IMR-90 (cell line): ENCODE results near the gene GP1BA. TPM values are rescaled to one million over a fixed set of nuclear protein-coding genes. Genes with fewer than 3 reads are reported as not detected.

Source experiments
- ATAC-seq: fragments of 200-7000 bp; cut with Tn5 transposase; 2 replicates; pipeline ENCODE4 v1.9.1; 2020; ENCODE audit warnings: low read depth, mild to moderate bottlenecking, moderate library complexity
- BruUV-seq: library from RNA; stranded (reverse); fragments of 400-500 nt; replicated peaks from 2 replicates; lab custom pipeline; 2021; lab: Mats Ljungman, UMichigan
- CTCF ChIA-PET: fragments of 300-600 bp; formaldehyde crosslinking; extraction: SDS; loops from one replicate; lab custom pipeline; 2021; ENCODE audit warnings: antibody characterized with exemption; lab: Yijun Ruan, JAX
- POLR2A ChIA-PET: fragments of 300-600 bp; sonication (Branson Sonifier 250); formaldehyde crosslinking; loops from one replicate; lab custom pipeline; 2022; ENCODE audit warnings: antibody characterized with exemption; ENCODE audit not compliant: unreplicated experiment; lab: Charles Lee
- DNase-seq: peaks from one replicate; pipeline ENCODE4 v3.0.0; 2013
- H2AFZ ChIP-seq: replicated peaks from 2 replicates; pipeline ENCODE3; 2013; ENCODE audit warnings: low read length, mild to moderate bottlenecking; ENCODE audit not compliant: poor library complexity
- H2AK5ac ChIP-seq: 2 replicates; pipeline ENCODE4 v1.6.1; 2013; ENCODE audit warnings: low read depth, low read length, inconsistent platforms
- H2AK9ac ChIP-seq: replicated peaks from 2 replicates; pipeline ENCODE3; 2013; ENCODE audit warnings: mild to moderate bottlenecking, low read depth, low read length, moderate library complexity; ENCODE audit not compliant: poor library complexity
- H2BK120ac ChIP-seq: 2 replicates; pipeline ENCODE4 v1.6.1; 2013; ENCODE audit warnings: low read depth, low read length, inconsistent platforms
- H2BK15ac ChIP-seq: 3 replicates; pipeline ENCODE4 v1.6.1; 2013; ENCODE audit warnings: low read depth, low read length, inconsistent platforms
- H2BK20ac ChIP-seq: 2 replicates; pipeline ENCODE4 v1.6.1; 2013; ENCODE audit warnings: low read depth, mild to moderate bottlenecking, inconsistent platforms, low read length, moderate library complexity
- H2BK5ac ChIP-seq: 2 replicates; pipeline ENCODE4 v1.6.1; 2013; ENCODE audit warnings: mild to moderate bottlenecking, low read depth, low read length, inconsistent platforms; ENCODE audit not compliant: poor library complexity, severe bottlenecking
- H3K14ac ChIP-seq: replicated peaks from 2 replicates; pipeline ENCODE4 v1.6.1; 2013; ENCODE audit warnings: low read depth, low read length, inconsistent platforms
- H3K18ac ChIP-seq: 2 replicates; pipeline ENCODE4 v1.6.1; 2013; ENCODE audit warnings: low read depth, low read length, control low read depth
- H3K23ac ChIP-seq: 2 replicates; pipeline ENCODE4 v1.6.1; 2013; ENCODE audit warnings: low read depth, low read length, inconsistent platforms
- H3K27ac ChIP-seq: 2 replicates; pipeline ENCODE4 v1.5.1; 2013; ENCODE audit warnings: mild to moderate bottlenecking, control low read depth, low read length; ENCODE audit not compliant: insufficient read depth
- H3K27me3 ChIP-seq: 2 replicates; pipeline ENCODE4 v1.6.1; 2013; ENCODE audit warnings: low read length; ENCODE audit not compliant: control insufficient read depth, insufficient read depth
- H3K36me3 ChIP-seq: 2 replicates; pipeline ENCODE4 v1.6.1; 2013; ENCODE audit warnings: low read length, mixed read lengths; ENCODE audit not compliant: control insufficient read depth, insufficient read depth
- H3K4ac ChIP-seq: 2 replicates; pipeline ENCODE4 v1.6.1; 2013; ENCODE audit warnings: low read depth, low read length, inconsistent platforms
- H3K4me1 ChIP-seq: 2 replicates; pipeline ENCODE4 v1.6.1; 2013; ENCODE audit warnings: low read length, mixed read lengths; ENCODE audit not compliant: control insufficient read depth, insufficient read depth
- H3K4me2 ChIP-seq: 2 replicates; pipeline ENCODE4 v1.6.1; 2013; ENCODE audit warnings: low read depth, mild to moderate bottlenecking, control low read depth, low read length, moderate library complexity
- H3K4me3 ChIP-seq: 2 replicates; pipeline ENCODE4 v1.5.1; 2013; ENCODE audit warnings: low read depth, mild to moderate bottlenecking, control low read depth, low read length, moderate library complexity; ENCODE audit not compliant: insufficient read depth
- H3K56ac ChIP-seq: 2 replicates; pipeline ENCODE4 v1.6.1; 2013; ENCODE audit warnings: low read length, inconsistent platforms; ENCODE audit not compliant: insufficient read depth; ENCODE audit errors: extremely low read depth
- H3K79me1 ChIP-seq, 2 experiments: 2 replicates each; pipeline ENCODE4 v1.6.1; 2013; ENCODE audit warnings: low read length in 2 of 2, inconsistent platforms in 1 of 2, low read depth in 1 of 2
- H3K9ac ChIP-seq: 2 replicates; pipeline ENCODE4 v1.6.1; 2013; ENCODE audit warnings: low read depth, low read length, control low read depth
- H3K9me1 ChIP-seq: 2 replicates; pipeline ENCODE4 v1.6.1; 2013; ENCODE audit warnings: low read length, inconsistent platforms; ENCODE audit not compliant: insufficient read depth
- H3K9me3 ChIP-seq: 2 replicates; pipeline ENCODE4 v1.6.1; 2013; ENCODE audit warnings: low read length; ENCODE audit not compliant: control insufficient read depth, insufficient read depth
- H4K20me1 ChIP-seq: 2 replicates; pipeline ENCODE4 v1.6.1; 2013; ENCODE audit warnings: low read length, inconsistent platforms; ENCODE audit not compliant: insufficient read depth
- H4K5ac ChIP-seq: 2 replicates; pipeline ENCODE4 v1.6.1; 2013; ENCODE audit warnings: mild to moderate bottlenecking, low read depth, low read length, control low read depth
- H4K8ac ChIP-seq, 2 experiments: 2 replicates each; pipeline ENCODE4 v1.6.1; 2013; ENCODE audit warnings: low read depth in 2 of 2, low read length in 2 of 2, control low read depth in 1 of 2, inconsistent platforms in 1 of 2
- H4K91ac ChIP-seq: 2 replicates; pipeline ENCODE4 v1.6.1; 2013; ENCODE audit warnings: low read depth, low read length, inconsistent platforms; ENCODE audit not compliant: insufficient read depth
- BHLHE40 ChIP-seq: fragments of 150-350 bp; IDR thresholded peaks from 2 replicates; pipeline ENCODE4 v1.6.1; 2016; ENCODE audit warnings: mild to moderate bottlenecking, low read depth, low read length
- CEBPB ChIP-seq: IDR thresholded peaks from 2 replicates; pipeline ENCODE4 v1.6.1; 2012; ENCODE audit warnings: low read depth, low read length, improper control_type of control experiment
- CHD1 ChIP-seq: IDR thresholded peaks from 2 replicates; pipeline ENCODE4 v1.6.1; 2012; ENCODE audit warnings: low read depth, low read length, improper control_type of control experiment
- CTCF ChIP-seq: conservative IDR thresholded peaks from 2 replicates; pipeline ENCODE4 v1.5.1; 2012; ENCODE audit warnings: mild to moderate bottlenecking, low read depth, low read length, improper control_type of control experiment
- MAFK ChIP-seq: IDR thresholded peaks from 2 replicates; pipeline ENCODE4 v1.6.1; 2012; ENCODE audit warnings: low read depth, low read length, improper control_type of control experiment
- MAZ ChIP-seq: IDR thresholded peaks from 2 replicates; pipeline ENCODE4 v1.6.1; 2012; ENCODE audit warnings: low read depth, mild to moderate bottlenecking, low read length, improper control_type of control experiment, moderate library complexity, borderline replicate concordance
- NFE2L2 ChIP-seq: fragments of 150-350 bp; IDR thresholded peaks from 2 replicates; pipeline ENCODE4 v1.6.1; 2016; ENCODE audit warnings: low read depth, mild to moderate bottlenecking, low read length
- RAD21 ChIP-seq: IDR thresholded peaks from 2 replicates; pipeline ENCODE4 v1.6.1; 2012; ENCODE audit warnings: low read length, improper control_type of control experiment
- RCOR1 ChIP-seq: IDR thresholded peaks from 2 replicates; pipeline ENCODE4 v1.6.1; 2012; ENCODE audit warnings: mild to moderate bottlenecking, low read length, improper control_type of control experiment; ENCODE audit not compliant: insufficient replicate concordance
- RFX5 ChIP-seq: IDR thresholded peaks from 2 replicates; pipeline ENCODE4 v1.8.0; 2012; ENCODE audit warnings: low read depth, mild to moderate bottlenecking, low read length, moderate library complexity
- SMC3 ChIP-seq: fragments of 150-350 bp; IDR thresholded peaks from 2 replicates; pipeline ENCODE4 v1.6.1; 2016; ENCODE audit warnings: low read depth, mild to moderate bottlenecking, antibody characterized with exemption, low read length, moderate library complexity
- WGBS, 2 experiments: methylation state at CpG; one replicate each; pipeline versions ENCODE4 v1.1.5 to v1.1.7; 2013; ENCODE audit warnings: missing lambda C conversion rate in 2 of 2; ENCODE audit not compliant: insufficient read length in 1 of 2; ENCODE audit errors: extremely low coverage in 2 of 2; 5-methylcytosine and 5-hydroxymethylcytosine counted together
- dilution Hi-C: fragments of 300-500 bp; cut with HindIII; formaldehyde crosslinking; loops from one replicate; pipeline ENCODE4 v1.14.3; 2018; ENCODE audit warnings: low sequenced_read_pairs; ENCODE audit not compliant: unreplicated experiment
- in situ Hi-C: fragments of 300-500 bp; cut with MboI; formaldehyde crosslinking; loops from 3 replicates; pipeline ENCODE4 v1.14.3; 2019; ENCODE audit warnings: low sequenced_read_pairs, inconsistent platforms, mixed read lengths
- intact Hi-C: fragments of 100-400 bp; cut with micrococcal nuclease; formaldehyde crosslinking; loops from 2 replicates; pipeline ENCODE4 v1.10.0; 2022
- polyA plus RNA-seq, 3 experiments: library from polyadenylated mRNA; depleted of rRNA; stranded (reverse); fragments of >200 nt; gene quantifications; 2 replicates each; pipeline ENCODE4 v1.2.3, GENCODE V29; 2012; ENCODE audit warnings: low replicate concordance in 1 of 3
- total RNA-seq: library from RNA; depleted of rRNA; stranded (reverse); fragments of >200 nt; gene quantifications from 2 replicates; pipeline ENCODE4 v1.2.3, GENCODE V29; 2012

The GP1BA gene
- total and polyA plus RNA-seq, 2 of the 4 experiments (the other 2 are of a cell fraction), result not detected

GRCh38 chr17:4921320-4921719 is 10.8 kb upstream of the GP1BA start:
- BruUV-seq, result no TSS peak
- dilution Hi-C loops, result no loop called here
- H3K27me3 ChIP-seq, result no peaks in the 10 kb centered on the region

More at GRCh38 chr17:4921320-4921719, 10.8 kb upstream of the GP1BA start:
- Histone ChIP-seq H2BK5ac (no peak overlapping the region), H2AFZ (no peak overlapping the region), H3K9ac (no peak overlapping the region), H4K20me1 (no peaks in the 10 kb centered on the region), H4K91ac (no peak overlapping the region), H3K4me3 (no peak overlapping the region), H3K36me3 (no peaks in the 10 kb centered on the region), H2AK5ac (no peak overlapping the region), H3K9me3 (no peaks in the 10 kb centered on the region), H3K23ac (no peak overlapping the region), H3K56ac (no peak overlapping the region), H3K14ac (no peak overlapping the region), H3K27ac (no peak overlapping the region), H3K4me2 (no peak overlapping the region), H4K8ac (no peak overlapping the region), H3K4me1 (0 out of 2 replicates have a peak, but pooled peaks cover 2% of the 10 kb centered on the region), H4K5ac (no peak overlapping the region), H3K18ac (no peak overlapping the region), H3K4ac (no peak overlapping the region), H3K9me1 (no peaks in the 10 kb centered on the region), H2BK15ac (no peak overlapping the region), H3K79me1 (no peaks in the 10 kb centered on the region), H2BK20ac (no peak overlapping the region), H2BK120ac (no peak overlapping the region), H2AK9ac (no peak overlapping the region)
- CTCF ChIA-PET, result interaction anchor here (1.4 kb wide), 1 partner anchor 18 kb away, joined by 4 read pairs; the partner anchor contains the start of gene CHRNE
- ATAC-seq, result no peak
- no CpG with 5 or more reads among the region's 4 CpGs for WGBS, 2 experiments
- no peak for DNase-seq
- POLR2A ChIA-PET, result interaction anchor here (0.7 kb wide), 1 partner anchor 111 kb away, joined by 6 read pairs; no protein-coding TSS in a partner anchor
- intact Hi-C loops (no loop called here), in situ Hi-C loops (no loop called here)
- no peak for TF ChIP-seq RFX5
- no peak for TF ChIP-seq CEBPB
- no peak for TF ChIP-seq SMC3
- TF ChIP-seq RCOR1, result no peak
- TF ChIP-seq CTCF, result no peak
- no peak for TF ChIP-seq CHD1
- no peak for TF ChIP-seq MAFK
- TF ChIP-seq MAZ, result no peak
- TF ChIP-seq RAD21, result no peak
- TF ChIP-seq NFE2L2, result no peak
- no peak for TF ChIP-seq BHLHE40
